Endothelial cell of umbilical vein (primary cell): ENCODE data around the gene BABAM2.

Experiments
- CTCF ChIP-seq, 2 donors: IDR thresholded peaks; 1 replicate in 1 of 2; 2 replicates in 1 of 2; pipeline ENCODE4 v1.5.1; 2011; ENCODE audit warnings: low read length in 2 of 2, mild to moderate bottlenecking in 2 of 2, moderate library complexity in 2 of 2, control low read depth in 1 of 2, inconsistent platforms in 1 of 2, low read depth in 1 of 2; ENCODE audit not compliant: insufficient read depth in 1 of 2; ENCODE audit errors: extremely low read depth in 1 of 2
- POLR2AphosphoS5 ChIP-seq: IDR thresholded peaks from 2 replicates; pipeline ENCODE4 v1.6.1; 2012; ENCODE audit warnings: low read depth, mild to moderate bottlenecking, control low read depth, low read length, moderate library complexity; ENCODE audit not compliant: insufficient read depth

GRCh38 chr2:27953077-27953476 lies 62.5 kb downstream of the BABAM2 start:
- TF ChIP-seq CTCF (IDR thresholded peaks at IDR 0.05; ENCODE audit: extremely low read depth in 1 of 2, insufficient read depth in 1 of 2, low read depth in 1 of 2, low read length in 2 of 2) (no peak), POLR2AphosphoS5 (no peak)
